ENCODE measurements around the gene RNF181.
A peak's percentile ranks its signal among the peaks of the same experiment; 100 is the strongest.
"Not testable (repeated sequence)": the region's sequence is repeated elsewhere in the genome, so short reads cannot be mapped to it uniquely, and the experiment has no call there.

RNF181 gene

DNA sequence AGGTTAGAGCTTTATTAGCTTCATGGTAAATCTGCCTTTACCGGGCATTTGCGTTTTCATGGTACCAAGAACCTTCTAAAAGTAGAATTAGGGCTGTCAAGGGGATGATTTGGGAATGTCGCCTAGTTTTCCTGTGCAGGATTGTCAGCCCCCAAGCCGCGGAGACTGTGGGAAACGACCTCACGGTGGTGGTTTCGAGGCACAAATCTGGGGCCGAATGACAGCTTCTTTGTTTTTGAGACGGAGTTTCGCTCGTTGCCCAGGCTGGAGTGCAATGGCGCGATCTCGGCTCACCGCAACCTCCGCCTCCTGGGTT, 19.8 kb downstream of the RNF181 start:
- DNase-seq: no peak

GRCh38 chr2:85617723-85618122, 22.2 kb downstream of the RNF181 start:
- not testable (repeated sequence) for DNase-seq

- DNase-seq: no peak
Observed at GRCh38 chr2:85619617-85620016, 24.1 kb downstream of the RNF181 start.

- DNase-seq: no peak
Observed at GRCh38 chr2:85621338-85621737, 25.8 kb downstream of the RNF181 start.

DNA sequence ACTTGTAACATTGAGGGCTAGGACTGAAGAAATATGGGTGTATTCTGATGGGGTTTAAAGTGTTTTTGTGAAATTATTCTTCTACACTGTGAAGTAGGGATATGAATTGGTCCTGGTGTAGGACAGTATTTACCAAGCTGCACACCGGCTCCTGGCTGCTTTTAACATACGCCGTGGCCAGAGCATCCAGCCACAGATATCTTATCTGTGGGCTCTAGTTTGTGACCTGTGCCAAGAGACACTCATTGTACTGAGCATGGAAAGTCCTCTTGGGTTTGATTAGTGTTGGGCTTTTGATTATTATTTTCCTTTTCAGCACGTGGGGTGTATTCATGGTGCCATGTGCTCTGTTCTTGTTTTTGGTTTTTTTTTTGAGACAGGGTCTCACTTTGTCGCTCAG, 28.4 kb downstream of the RNF181 start:
- DNase-seq: no peak

- DNase-seq: no peak
Observed at GRCh38 chr2:85628658-85629057, 33.1 kb downstream of the RNF181 start.

DNA sequence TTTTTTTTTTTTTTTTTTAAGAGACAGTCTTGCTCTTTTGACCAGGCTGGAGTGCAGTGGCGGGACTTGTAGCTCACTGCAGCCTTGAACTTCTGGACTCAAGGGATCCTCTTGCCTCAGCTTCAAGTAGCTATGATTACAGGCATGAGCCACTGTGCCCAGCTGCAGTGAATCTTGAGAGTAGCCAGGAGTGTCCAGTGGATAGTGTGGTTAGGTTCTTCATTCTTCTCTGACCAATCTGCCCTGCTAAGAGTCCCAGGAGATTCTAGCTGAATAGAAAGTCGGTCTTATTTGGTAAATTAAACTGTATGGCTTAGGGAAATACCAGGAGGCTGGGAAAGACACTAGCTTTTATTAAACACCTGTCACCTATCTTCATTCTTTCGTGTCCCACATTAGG, 35.8 kb downstream of the RNF181 start:
- no peak for DNase-seq

- DNase-seq: no peak
Observed at GRCh38 chr2:85635011-85635410, 39.5 kb downstream of the RNF181 start.

DNA sequence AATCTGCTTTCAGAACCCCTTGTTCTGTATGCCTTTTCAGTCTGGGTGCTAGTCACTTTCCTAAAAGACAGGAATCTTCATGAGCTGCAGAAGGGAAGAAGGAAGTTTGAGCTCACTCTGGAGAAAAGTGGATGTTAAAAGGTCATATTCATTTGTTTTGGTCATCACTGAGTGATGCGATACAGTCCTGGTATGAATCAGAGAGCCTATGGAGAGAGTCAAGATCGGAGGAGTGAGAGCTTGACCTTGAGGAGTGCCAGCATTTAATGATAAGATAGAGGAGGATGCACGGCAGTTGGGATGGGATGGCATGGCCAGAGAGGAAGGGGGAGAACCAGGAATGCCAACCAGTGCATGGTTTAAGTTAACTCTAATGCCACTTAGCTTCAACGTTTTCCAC, 40.1 kb downstream of the RNF181 start:
- DNase-seq: peak; percentile 52

GRCh38 chr2:85642725-85643124, 47.2 kb downstream of the RNF181 start:
- no peak for DNase-seq

DNA sequence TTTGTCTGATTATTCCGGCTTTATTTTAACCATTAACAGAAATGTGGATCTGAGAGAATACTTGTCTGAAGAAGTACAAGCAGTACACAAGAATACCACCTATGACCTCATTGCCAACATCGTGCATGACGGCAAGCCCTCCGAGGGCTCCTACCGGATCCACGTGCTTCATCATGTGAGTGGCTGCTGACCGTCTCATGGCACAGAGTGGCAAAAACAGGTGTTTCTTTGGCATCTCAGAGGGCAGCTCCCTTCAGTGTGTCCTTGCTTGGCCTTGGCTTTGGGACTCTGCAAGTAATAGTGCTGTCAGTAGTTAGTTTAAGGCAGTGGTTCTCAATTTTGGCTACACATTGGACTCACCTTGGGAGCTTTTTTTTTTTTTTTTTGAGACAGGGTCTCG, 49.4 kb downstream of the RNF181 start:
- DNase-seq: no peak

DNA sequence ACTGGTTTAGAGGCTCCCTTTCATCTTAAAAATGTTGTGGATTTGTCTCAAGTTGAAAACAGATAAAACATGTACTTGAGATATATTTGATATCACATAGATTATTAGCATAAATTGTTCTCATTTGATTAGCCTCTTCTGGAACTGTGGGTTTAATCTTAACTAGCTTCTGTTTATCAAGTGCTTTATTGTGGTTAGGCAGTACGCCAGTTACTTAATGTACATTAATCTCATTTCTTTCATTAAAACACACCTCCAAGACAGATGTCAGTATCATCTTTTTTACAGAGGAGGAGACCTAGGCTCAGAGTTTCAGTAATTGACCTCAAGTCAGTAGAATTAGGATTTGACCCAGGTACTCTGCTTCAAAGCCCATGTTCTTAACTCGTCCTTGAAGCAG, 50.6 kb downstream of the RNF181 start:
- no peak for DNase-seq

Measured in NCI-H226 (cell line).